H1 (cell line): Measurements from ENCODE around the gene NPPA. TPM values are rescaled to one million over a fixed set of nuclear protein-coding genes. Genes with fewer than 3 reads are reported as not detected.

Experiments
- CHD7 ChIP-seq: fragments of 300-600 bp; sonication (generic); IDR thresholded peaks from 2 replicates; pipeline ENCODE4 v1.7.1; 2012; ENCODE audit warnings: low read length, moderate library complexity, mild to moderate bottlenecking, inconsistent platforms; ENCODE audit not compliant: insufficient replicate concordance
- polyA plus RNA-seq, 7 experiments: library from polyadenylated mRNA; depleted of rRNA in 3 of 7; stranded (reverse) in 5 of 7; unstranded in 2 of 7; fragments of >200 nt in 5 of 7; fragments of 200-250 nt in 2 of 7; gene quantifications; 1 replicate in 5 of 7; 2 replicates in 1 of 7; 4 replicates in 1 of 7; pipeline versions ENCODE4 v1.2.1 to v1.2.3, GENCODE V29; 2011 to 2013; ENCODE audit warnings: missing spikeins in 2 of 7, mixed read lengths in 2 of 7
- total RNA-seq: library from RNA; stranded (reverse); fragmentation: NEBNext Ultra II Directional; extraction: Animal tissue kit (Norgen Biotek cat#: 25700); gene quantifications from 2 replicates; pipeline ENCODE4 v1.2.1, GENCODE V29; 2021

The NPPA gene
- total and polyA plus RNA-seq, 2 of the 8 experiments (the other 6 are each of a cell fraction or from before 2014, with no cell fraction given) = not detected

- no peak for TF ChIP-seq CHD7
Measured at GRCh38 chr1:11804666-11805421, 42.7 kb downstream of the NPPA start (continued).
